ENCODE results near the gene VRK1.
"Not testable (repeated sequence)": the region's sequence is repeated elsewhere in the genome, so short reads cannot be mapped to it uniquely, and the experiment has no call there.

Gene VRK1

DNA sequence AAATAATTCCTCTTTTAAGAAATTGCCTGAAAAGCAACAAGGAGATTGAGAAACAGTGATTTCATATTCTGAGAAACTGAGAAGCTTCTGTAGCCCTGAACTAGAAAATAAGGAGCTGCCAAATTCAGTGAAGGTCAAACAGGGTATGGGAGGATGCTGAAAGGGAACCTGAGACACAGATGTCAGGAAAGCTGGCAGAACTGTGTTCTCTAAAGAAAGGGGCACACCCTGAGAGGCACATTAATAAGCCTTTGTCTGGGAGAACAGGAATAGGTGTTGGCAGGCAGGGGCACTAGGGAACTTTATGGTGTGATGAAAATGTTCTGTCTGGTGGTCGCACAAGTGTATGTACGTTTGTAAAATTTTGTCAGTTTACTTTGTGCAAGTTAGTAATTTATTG is 29.6 kb downstream of the VRK1 start:
- no peak for DNase-seq (ENCODE audit: low spot score)

DNA sequence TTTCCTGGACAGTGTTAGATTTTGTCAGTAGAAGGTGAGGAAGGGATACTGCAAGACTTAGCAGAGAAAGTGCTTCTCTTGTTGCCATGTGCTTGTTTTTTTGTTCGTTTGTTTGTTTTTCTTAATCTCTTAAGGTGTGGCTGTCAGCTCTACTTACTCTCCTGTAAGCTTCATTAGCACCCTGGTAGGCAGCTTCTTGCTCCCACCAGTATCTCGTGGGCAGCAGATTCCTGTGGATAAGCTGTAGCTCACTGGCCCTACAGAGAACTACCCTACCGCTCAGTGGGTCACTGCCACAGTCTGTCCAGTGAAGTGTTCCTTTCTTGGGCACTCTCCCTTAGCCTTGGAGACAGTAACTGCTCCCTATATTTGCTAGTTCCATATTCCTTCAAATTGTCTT is 30.1 kb downstream of the VRK1 start:
- DNase-seq (ENCODE audit: low spot score) = no peak

DNA sequence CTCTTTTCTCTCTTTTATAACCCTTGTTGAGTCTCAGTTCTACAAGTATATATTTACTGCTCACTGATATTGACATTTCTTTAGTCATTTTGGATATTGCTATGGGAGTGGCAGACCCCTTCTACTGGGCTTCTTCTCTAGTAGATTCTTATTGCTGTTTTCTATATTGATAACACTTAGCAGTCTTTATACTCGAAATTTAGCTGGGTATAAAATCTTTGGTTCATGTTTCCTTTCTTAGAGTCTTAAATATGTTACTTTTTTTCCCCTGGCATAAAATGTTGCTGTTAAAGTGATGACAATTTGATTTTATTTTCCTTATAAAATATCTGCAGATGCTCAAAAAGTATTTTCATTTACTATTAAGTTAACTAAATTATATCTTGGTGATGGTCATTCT is 32.6 kb downstream of the VRK1 start:
- no peak for DNase-seq (ENCODE audit: low spot score)

DNA sequence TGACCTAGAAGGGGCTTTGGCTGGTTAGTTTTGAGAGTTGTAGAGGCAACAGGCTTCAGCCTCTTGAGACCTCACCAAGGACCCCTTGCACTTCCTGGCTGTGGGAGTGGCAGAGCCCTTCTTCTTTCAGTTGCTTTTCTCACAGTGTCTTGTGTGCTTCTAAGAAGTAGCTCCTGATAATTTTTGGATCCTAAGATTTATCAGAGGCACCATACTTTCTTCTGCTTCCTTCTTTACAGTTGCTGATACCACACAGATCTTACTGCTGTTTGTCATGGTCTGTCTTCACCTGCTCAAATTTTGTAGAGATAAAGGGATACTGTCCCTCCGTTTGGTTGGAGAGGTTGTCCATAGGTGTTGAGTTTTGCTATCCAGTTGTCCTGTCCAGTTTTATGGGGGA is 33.8 kb downstream of the VRK1 start:
- no peak for DNase-seq (ENCODE audit: low spot score)

DNA sequence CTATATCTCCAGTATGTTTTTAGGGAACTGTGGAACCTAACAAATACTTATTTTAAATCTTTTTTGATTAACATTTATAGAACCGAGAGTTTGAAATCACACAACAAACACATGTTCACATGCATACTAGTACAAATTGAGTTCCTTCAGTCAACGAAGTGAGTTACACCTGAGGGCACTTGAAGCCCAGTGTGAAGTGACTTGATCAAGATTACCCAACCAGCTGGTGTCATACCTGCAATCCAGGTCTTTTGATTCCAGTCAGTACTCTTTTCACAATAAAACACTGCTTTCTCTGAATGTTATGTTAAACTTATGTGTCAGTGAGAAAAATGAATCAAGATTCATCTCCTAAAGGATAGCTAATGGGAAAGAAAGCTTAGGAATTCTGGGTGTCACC is 35.2 kb downstream of the VRK1 start:
- no peak for DNase-seq (ENCODE audit: low spot score)

DNA sequence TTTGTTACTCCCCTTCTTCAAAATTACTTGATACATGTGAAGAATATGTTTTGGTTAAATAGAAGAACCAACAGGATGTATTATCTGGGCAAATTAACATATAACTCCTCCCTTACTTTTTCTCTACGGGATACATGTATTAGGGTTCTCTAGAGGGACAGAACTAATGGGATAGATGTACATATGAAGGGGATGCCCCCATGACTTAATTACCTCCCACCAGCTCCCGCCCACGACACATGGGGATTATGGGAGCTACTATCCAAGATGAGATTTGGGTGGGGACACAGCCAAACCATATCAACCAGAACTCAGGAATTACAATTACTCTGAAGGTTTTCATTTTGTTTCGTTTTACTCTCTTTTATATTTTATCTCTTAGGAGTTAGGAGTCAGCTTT is 41.3 kb downstream of the VRK1 start:
- DNase-seq (ENCODE audit: low spot score) = no peak

DNA sequence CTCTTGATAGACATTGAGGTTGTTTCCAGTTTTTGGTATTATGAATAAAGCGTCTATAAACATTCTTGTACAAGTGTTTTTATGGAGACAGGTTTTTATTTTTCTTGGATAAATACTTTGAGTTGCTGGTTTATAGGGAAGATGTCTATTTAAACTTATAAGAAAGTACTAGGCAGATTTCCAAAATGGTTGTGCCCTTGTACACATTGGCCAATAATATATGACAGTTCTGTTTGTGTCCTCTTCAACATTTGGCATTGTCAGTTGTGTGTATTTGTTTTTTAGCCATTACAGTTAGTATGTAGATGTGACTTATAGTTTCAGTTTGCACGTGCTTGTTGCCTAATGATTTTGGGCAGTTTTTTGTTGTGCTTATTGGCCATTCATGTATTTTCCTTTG is 42.1 kb downstream of the VRK1 start:
- DNase-seq (ENCODE audit: low spot score) = no peak

DNA sequence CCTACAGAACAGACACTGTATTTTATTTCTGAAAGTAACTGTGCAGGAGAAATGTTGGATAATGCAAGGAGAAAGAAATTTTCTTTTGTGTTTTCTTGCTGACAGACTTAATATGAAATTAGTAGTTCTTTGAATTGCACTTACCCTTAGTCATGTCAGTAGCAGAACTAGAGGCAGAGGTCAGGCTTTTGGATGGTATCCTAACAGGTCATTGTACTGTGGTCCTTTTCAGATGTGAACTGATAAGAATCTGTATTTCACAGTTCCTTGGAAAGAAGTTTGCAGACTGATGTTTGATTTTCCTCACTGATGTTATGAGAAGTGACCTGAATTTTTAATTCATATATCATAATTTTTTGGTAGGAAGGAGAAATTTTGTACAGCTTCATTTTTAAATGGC is 46.0 kb downstream of the VRK1 start:
- DNase-seq (ENCODE audit: low spot score) = no peak

DNA sequence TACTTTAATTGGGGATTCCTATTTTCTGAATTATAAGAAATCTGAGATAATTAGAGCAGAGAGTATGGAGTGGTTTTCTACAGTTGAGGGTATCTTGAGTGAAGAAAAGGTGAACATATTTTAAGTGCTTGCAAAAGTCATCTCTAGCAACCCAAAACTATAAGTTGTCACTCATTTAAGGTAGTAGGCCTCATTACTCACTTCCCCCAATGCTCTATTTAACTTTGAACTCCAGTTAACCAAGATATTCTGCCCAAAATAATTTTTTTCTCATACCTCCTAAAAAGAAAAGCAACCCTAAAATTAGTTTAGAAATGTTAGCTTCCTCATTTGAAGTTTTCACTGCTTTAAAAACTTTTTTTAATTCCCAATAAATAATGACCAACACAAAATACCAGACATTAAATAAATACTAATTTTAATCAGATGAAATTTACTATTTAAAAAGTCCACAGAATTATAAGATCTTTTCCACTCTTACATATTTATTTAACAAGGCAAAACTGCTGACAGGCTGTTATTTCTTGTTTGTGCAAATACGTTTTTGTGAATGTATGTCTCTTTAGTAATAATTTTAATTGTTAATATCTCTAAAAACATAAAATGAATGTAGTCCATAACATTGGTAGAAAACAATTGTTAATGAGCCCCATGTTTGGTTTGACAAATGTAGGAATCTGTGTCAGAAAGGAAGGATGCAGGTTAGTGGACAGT is 47.8 kb downstream of the VRK1 start:
- DNase-seq (ENCODE audit: low spot score) = no peak

DNA sequence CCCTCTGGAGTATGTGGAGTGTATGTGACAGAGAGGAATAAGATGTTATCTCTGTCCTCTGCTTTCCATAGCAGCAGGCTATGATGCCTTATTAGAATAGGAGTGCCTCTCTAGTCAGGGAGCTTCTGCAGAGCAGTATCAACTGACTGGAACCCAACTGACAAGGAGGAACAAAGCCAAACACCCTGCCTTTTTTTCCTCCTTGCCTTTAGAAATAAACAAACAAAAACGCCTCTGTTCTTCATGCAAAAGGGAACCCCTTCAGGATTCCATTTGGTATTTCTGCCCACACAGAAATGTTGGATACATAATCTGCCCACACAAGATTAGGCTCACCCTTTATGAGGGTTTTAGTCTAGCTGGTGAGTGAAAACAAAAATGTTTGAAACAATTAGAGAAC is 50.3 kb downstream of the VRK1 start:
- DNase-seq (ENCODE audit: low spot score) = no peak

DNA sequence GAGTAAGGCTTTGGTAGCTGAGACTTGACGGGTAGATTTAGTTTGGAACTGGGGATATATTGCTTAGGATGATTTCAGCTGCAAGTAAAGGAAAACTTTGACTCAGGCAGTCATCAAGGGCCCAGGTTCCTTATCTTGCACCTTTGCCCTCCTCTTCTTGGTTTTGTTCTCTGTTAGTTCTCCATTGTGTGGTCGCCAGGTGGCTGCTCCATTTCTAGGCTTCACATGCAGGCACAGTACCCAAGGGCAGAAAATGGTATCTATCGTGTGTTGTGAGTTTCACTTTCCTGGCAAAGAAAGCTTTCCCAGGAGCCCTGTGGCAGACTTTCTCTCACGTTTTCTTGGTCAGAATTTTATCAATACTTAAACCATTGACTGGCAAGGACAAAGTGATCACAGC is 50.8 kb downstream of the VRK1 start:
- no peak for DNase-seq (ENCODE audit: low spot score)

DNA sequence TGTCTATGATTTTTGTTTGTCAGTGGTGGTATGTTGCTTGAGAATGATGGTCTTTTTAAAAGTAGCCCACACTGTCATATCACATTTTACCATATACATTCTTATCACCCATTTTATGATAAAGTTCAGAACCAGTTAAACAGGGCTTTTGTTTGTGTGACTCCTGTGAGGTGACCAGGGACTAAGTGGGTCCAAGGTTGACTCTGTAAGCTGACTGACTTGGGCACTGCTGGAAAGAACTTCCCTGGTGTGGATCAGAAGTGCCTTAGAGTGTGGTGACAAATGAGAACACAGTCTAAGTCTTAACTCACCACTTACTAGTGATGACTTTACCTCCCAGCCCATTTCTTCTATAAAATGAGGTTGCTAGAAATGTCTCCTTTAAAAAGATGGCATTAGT is 52.6 kb downstream of the VRK1 start:
- DNase-seq (ENCODE audit: low spot score) = no peak

DNA sequence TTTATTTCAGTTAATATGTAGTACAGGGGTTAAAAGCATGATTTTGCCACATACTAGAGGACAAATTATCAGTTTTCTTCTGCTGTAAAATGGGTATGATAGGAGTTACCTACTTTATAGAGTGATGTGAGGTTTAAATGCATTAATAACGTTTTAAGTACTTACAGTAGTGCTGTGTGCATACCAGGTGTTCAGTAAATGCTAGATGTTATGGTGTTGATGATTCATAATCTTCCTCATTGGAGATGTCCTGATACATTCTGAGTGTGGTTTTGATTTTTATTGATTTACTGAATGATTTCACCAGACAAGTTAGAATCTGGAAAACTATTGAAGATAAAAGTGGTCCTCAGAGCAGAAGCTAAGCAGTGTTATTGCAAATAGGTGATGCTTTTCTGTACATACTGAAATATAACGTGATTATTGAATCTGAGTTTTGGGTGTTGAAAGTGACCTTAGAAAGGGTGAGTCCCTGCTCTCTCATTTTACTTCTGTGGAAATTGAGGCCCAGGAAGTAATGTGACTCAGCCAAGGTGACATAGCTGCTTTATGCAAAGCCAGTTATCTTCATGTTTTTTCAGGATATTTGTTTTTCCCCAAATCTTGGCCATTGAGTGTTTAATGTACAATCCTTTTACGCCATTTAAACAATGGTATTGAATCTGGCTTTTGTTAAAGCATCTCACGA is 54.7 kb downstream of the VRK1 start:
- no peak for DNase-seq (ENCODE audit: low spot score)

DNA sequence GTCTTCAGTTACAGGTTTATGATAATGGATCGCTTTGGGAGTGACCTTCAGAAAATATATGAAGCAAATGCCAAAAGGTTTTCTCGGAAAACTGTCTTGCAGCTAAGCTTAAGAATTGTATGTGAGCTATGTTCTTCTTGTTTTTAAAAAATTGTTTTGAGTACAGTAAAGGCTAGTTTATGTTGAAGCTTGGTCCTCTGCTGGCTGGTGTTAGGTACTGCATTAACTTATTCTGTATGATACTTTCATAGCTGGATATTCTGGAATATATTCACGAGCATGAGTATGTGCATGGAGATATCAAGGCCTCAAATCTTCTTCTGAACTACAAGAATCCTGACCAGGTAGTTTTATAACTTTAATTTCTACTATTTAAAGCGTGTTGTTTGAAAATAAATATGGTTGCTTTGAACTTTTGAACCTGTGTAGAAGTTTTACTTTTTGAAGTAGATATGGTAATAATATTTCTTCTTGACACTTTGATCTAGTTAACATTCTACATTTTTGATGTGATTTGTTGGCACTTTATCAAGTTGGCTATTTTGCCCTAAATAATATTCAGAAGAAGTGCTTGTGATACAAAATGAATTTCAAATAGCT is 55.7 kb downstream of the VRK1 start:
- DNase-seq (ENCODE audit: low spot score) = peak; percentile 17

DNA sequence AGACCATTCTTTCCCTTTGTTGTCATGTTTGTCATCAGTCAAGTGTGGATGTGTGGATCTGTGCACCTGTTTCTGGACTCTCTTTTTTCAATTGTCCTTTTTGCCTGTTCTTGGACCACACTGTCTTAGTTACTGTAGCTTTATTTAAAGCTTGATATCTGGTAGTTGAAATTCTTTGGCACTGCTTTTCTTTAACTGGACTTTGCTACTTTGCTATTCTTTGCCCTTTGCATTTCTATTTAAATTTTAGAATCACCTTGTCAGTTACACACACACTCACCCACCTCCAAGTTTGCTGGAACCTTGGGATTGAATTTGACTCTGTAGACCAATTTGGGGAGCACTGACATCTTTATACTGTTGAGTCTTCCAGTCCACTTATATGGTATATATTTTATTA is 61.5 kb downstream of the VRK1 start:
- no peak for DNase-seq (ENCODE audit: low spot score)

DNA sequence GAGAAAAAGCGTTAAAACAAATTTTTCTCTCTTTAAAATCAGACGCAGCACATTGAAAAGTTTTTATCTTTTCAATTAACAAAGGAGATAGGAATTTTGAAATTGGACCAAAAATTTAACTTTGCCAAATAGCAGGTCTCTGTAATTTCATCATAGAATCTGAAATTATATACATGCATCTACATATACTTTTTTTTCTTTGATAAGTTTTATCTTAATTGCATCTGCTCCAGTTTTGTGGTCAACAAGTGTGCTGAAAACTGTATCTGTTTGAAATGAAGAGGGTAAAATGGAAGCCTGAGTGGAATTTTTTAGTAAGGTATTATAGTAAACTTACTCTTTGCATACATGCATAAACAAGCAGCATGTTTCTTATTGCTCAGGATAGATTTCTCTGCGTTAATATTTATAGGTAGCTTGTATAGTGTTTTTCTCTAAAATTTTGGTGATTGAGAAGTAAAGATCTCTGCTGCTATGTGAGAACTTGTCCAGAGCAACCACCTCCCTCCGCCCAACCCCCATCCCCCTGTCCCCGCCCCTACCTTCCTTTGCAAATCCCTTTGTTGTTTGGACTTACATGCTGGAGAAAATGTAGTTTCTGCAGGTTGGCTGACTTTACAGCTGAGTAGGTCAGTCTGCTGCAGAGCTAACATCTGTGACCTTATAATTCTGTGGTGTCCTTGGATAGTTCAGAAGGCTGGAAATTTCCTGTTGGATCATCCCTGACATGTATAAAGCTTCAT is 64.6 kb downstream of the VRK1 start:
- no peak for DNase-seq (ENCODE audit: low spot score)

DNA sequence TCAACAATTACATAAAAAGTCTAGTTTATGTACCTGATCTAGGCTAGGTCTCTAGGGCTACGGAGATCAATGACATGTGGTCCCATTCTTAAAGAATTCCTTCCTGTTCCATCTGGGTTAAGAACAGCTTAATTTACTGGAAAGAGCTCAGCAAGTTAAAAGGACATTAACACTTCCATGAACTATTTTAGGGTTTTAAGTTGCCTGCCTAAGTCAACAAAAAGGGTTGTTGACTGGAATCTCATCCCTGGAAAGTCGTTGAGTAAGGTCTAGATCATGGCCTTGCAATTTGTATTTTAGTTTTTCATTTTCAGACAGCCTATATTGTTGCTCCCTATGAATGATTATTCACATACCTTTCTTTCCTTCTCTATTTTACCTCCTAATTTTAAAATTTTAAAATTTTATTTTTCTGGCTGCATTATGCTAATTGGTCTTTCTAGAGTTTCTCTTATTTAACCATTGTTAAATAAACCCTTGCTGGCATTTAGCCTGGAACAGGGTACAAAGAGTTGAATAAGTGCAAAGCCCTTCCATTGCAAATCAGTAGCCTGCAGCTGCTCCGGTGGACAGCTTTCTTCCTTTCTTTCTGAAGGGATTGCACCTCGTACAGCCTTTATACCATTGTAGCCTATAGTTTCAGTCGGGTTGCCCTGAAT is 66.3 kb downstream of the VRK1 start:
- no peak for DNase-seq (ENCODE audit: low spot score)

DNA sequence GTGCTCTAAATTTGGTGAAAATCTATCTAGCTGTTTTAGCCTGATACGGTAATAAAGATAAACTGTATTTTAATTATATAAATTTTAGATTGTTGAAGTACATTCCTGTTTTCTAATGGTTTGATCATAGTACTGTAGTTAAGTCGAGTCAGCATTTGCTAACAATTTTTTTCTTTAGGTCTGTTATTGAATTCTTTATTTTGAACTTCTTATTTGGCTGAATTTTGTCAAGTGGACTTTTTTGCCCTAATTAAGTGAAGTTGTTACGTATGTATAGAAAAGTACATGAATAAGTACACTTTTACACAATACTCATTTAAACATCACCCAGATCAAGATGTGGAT is 66.8 kb downstream of the VRK1 start:
- DNase-seq (ENCODE audit: low spot score) = no peak

DNA sequence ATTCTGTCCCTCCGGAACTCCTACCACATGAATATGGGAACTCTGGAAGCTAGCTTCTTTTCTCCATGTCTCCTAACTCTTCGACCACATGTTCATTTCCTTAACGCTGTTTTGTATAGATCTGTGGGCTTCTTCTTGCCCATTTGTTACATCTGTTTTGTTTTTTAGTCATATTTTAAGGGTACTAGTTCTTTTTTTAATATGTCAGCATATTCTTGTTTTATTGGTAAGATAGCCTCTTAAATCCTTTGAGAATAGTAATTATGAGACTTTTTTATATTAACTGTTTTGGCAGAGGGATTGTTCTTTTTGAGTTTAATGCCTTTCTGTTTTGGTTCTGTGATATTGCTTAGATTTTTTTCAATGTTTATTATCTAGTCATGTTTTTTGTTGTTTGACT is 70.5 kb downstream of the VRK1 start:
- no peak for DNase-seq (ENCODE audit: low spot score)

DNA sequence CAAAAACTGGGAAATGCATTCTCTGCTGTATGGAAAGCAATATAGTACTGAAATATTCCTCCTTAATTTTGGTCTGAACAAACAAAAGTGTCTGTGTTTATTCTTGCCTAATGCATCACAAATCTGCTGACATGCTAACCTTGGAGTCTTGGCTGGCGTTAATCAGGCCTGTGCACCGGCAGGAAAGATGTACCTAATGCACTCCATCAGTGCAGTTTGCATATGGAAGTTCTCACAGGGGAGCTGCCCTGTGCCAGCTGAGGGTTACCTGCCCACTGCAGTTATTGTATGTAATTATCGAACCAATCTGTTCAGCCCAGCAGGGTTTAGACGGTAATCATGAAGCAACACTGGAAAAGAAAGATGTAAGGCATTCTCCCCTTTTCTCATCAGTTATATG is 76.9 kb downstream of the VRK1 start:
- no peak for DNase-seq (ENCODE audit: low spot score)

DNA sequence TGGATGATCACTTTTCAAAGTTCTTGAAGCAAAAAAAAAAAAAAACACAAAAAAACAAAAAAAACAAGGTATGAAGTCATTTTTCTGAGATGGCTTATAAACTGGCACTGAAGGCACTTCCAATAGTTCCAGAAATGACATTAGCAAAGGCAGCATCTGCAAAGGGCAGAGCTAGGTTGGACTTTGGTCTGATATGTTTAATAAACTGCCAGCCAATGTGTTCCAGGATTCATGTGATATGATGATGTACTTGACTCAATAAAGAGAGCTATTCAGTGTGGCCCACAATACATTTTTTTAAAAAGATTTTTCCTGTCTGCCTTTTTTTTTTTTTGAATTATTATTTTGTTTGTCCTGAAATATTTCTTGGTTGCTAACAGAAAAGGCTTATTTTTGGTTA is 79.6 kb downstream of the VRK1 start:
- DNase-seq (ENCODE audit: low spot score) = no peak

DNA sequence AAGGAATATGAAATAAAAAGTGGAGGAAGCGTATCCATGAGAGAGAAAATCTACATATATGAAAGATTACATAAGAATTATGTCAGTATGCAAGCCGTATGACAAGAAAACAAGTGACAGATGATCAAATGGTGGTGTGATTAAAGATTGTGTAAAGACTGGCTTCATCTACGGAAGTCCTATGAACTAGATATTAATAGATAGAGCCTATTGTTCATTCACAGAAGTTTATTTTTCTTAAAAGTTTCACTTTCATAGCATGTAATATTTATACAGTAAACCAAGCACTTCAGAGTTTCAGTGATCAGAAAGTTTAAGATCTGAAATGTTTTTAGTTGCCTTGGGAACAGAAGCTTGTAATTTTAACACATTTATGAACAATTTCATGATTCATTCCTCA is 84.5 kb downstream of the VRK1 start:
- DNase-seq (ENCODE audit: low spot score) = no peak

DNA sequence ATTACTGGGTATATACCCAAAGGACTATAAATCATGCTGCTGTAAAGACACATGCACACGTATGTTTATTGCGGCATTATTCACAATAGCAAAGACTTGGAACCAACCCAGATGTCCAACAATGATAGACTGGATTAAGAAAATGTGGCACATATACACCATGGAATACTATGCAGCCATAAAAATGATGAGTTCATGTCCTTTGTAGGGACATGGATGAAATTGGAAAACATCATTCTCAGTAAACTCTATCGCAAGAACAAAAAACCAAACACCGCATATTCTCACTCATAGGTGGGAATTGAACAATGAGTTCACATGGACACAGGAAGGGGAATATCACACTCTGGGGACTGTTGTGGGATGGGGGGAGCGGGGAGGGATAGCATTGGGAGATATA is 86.8 kb downstream of the VRK1 start:
- DNase-seq (ENCODE audit: low spot score) = not testable (repeated sequence)
